Measurements from ENCODE around the gene MDM2. TPM values are rescaled to one million over a fixed set of nuclear protein-coding genes. Genes with fewer than 3 reads are reported as not detected.
"Not testable (repeated sequence)": the region's sequence is repeated elsewhere in the genome, so short reads cannot be mapped to it uniquely, and the experiment has no call there.

The MDM2 gene
- total RNA-seq, 2 experiments from 2014 or later, result 148 to 153 TPM

GRCh38 chr12:68838046-68838886 is 30.3 kb downstream of the MDM2 start:
- no peak overlapping the region for H3K4me3 Mint-ChIP-seq
- intact Hi-C loops (cut with micrococcal nuclease), result no loop called here
- H3K4me1 Mint-ChIP-seq (ENCODE audit: low read depth), result peaks cover 5% of the 10 kb centered on the region
- H3K27me3 Mint-ChIP-seq, result no peaks in the 10 kb centered on the region
- ATAC-seq, result no peak
- ChIA-PET CTCF (interaction anchor here (1.2 kb wide), 1 partner anchor 232 kb away, joined by 3 read pairs; no protein-coding TSS in a partner anchor), POLR2A (interaction anchor here (0.9 kb wide), 1 partner anchor 33 kb away, joined by 3 read pairs; no protein-coding TSS in a partner anchor)
- no peak overlapping the region for H3K27ac Mint-ChIP-seq
- H3K9me3 Mint-ChIP-seq, result no peaks in the 10 kb centered on the region
- peaks cover 58% of the 10 kb centered on the region for H3K36me3 Mint-ChIP-seq (ENCODE audit: low read depth)
- DNase-seq, result no peak
- TF ChIP-seq, protein P1, sequence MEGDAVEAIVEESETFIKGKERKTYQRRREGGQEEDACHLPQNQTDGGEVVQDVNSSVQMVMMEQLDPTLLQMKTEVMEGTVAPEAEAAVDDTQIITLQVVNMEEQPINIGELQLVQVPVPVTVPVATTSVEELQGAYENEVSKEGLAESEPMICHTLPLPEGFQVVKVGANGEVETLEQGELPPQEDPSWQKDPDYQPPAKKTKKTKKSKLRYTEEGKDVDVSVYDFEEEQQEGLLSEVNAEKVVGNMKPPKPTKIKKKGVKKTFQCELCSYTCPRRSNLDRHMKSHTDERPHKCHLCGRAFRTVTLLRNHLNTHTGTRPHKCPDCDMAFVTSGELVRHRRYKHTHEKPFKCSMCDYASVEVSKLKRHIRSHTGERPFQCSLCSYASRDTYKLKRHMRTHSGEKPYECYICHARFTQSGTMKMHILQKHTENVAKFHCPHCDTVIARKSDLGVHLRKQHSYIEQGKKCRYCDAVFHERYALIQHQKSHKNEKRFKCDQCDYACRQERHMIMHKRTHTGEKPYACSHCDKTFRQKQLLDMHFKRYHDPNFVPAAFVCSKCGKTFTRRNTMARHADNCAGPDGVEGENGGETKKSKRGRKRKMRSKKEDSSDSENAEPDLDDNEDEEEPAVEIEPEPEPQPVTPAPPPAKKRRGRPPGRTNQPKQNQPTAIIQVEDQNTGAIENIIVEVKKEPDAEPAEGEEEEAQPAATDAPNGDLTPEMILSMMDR (IDR thresholded peaks at IDR 0.05), result no peak

GRCh38 chr12:68839183-68840147 is 31.5 kb downstream of the MDM2 start:
- intact Hi-C loops (cut with micrococcal nuclease), result no loop called here
- Mint-ChIP-seq H3K4me1 (ENCODE audit: low read depth) (peaks cover 5% of the 10 kb centered on the region), H3K9me3 (no peaks in the 10 kb centered on the region), H3K4me3 (no peak overlapping the region), H3K36me3 (ENCODE audit: low read depth) (peaks cover 61% of the 10 kb centered on the region), H3K27ac (no peak overlapping the region), H3K27me3 (no peaks in the 10 kb centered on the region)
- POLR2A ChIA-PET, result interaction anchor here (1.1 kb wide), 1 partner anchor 8 kb away, joined by 3 read pairs; no protein-coding TSS in a partner anchor
- CTCF ChIA-PET, result interaction anchor here (0.9 kb wide), 1 partner anchor 10 kb away, joined by 4 read pairs; no protein-coding TSS in a partner anchor
- no peak for ATAC-seq
- TF ChIP-seq, protein P1 (IDR thresholded peaks at IDR 0.05), result no peak
- DNase-seq, result no peak

DNA sequence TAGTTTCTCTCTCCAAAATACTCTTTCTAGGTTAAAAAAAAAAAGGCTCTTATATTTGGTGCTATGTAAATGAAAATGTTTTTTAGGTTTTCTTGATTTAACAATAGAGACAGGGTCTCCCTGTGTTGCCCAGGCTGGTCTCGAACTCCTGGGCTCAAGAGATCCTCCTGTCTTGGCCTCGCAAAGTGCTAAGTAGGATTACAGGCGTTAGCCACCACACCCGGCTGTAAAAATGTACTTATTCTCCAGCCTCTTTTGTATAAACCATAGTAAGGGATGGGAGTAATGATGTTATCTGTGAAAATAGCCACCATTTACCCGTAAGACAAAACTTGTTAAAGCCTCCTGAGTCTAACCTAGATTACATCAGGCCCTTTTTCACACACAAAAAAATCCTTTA is 33.2 kb downstream of the MDM2 start:
- H3K4me1 Mint-ChIP-seq (ENCODE audit: low read depth); H3K9me3 Mint-ChIP-seq; POLR2A ChIA-PET; ATAC-seq; H3K4me3 Mint-ChIP-seq; DNase-seq; H3K27me3 Mint-ChIP-seq; intact Hi-C loops (cut with micrococcal nuclease): not testable (repeated sequence)
- H3K36me3 Mint-ChIP-seq (ENCODE audit: low read depth), result peaks cover 55% of the 10 kb centered on the region
- CTCF ChIA-PET, result interaction anchor here (0.6 to 1.2 kb wide), 2 partner anchors 10 to 11 kb away, joined by 3 to 4 read pairs; no protein-coding TSS in a partner anchor
- H3K27ac Mint-ChIP-seq, result peak overlapping the region; percentile 46

- intact Hi-C loops (cut with micrococcal nuclease), result no loop called here
- H3K9me3 Mint-ChIP-seq, result no peaks in the 10 kb centered on the region
- TF ChIP-seq, protein P1 (IDR thresholded peaks at IDR 0.05), result no peak
- ATAC-seq (no peak), DNase-seq (no peak)
- no peak overlapping the region for H3K27ac Mint-ChIP-seq
- ChIA-PET CTCF (interaction anchor here (1.2 kb wide), 1 partner anchor 11 kb away, joined by 3 read pairs; no protein-coding TSS in a partner anchor), POLR2A (interaction anchor here (0.6 kb wide), 1 partner anchor 133 kb away, joined by 3 read pairs; no protein-coding TSS in a partner anchor)
- H3K4me1 Mint-ChIP-seq (ENCODE audit: low read depth), result no peaks in the 10 kb centered on the region
- peaks cover 53% of the 10 kb centered on the region for H3K36me3 Mint-ChIP-seq (ENCODE audit: low read depth)
- no peaks in the 10 kb centered on the region for H3K27me3 Mint-ChIP-seq
- H3K4me3 Mint-ChIP-seq, result no peak overlapping the region
These were observed 33.7 kb downstream of the MDM2 start for GRCh38 chr12:68841717-68842116.

GRCh38 chr12:68842123-68842522 is 34.1 kb downstream of the MDM2 start:
- TF ChIP-seq, protein P1 (IDR thresholded peaks at IDR 0.05), result no peak
- Mint-ChIP-seq H3K36me3 (ENCODE audit: low read depth) (peaks cover 51% of the 10 kb centered on the region), H3K9me3 (no peaks in the 10 kb centered on the region), H3K4me1 (ENCODE audit: low read depth) (no peaks in the 10 kb centered on the region), H3K27me3 (no peaks in the 10 kb centered on the region), H3K27ac (no peak overlapping the region), H3K4me3 (no peak overlapping the region)
- POLR2A ChIA-PET, result interaction anchor here (0.6 kb wide), 1 partner anchor 134 kb away, joined by 3 read pairs; no protein-coding TSS in a partner anchor
- DNase-seq (no peak), ATAC-seq (no peak)
- CTCF ChIA-PET, result interaction anchor here (1.2 kb wide), 1 partner anchor 11 kb away, joined by 3 read pairs; no protein-coding TSS in a partner anchor
- intact Hi-C loops (cut with micrococcal nuclease), result no loop called here
